GM12873 (cell line): ENCODE data around the gene NOL11.

Source experiments
- TF ChIP-seq, protein P1 (sequence below): IDR thresholded peaks from 2 replicates; pipeline ENCODE4 v1.5.1; 2012; ENCODE audit warnings: low read depth, mild to moderate bottlenecking, moderate library complexity, low read length, control low read depth; ENCODE audit not compliant: insufficient read depth; ENCODE audit errors: missing control alignments

The NOL11 gene

DNA sequence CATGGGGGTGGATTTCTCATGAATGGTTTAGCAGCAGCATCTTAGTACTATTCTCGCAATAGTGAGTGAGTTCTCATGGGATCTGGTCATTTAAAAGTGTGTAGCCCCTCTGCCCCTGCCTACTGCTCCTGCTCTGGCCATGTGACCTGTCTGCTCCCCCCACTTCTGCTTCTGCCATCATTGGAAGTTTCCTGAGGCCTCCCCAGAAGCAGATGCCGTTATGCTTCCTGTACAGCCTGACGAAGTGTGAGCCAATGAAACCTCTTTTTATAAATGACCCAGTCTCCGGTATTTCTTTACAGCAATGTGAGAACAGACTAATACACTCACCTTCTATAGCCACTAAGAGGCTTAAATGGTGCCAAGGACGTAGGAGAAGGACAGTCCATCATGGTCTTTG lies 51.5 kb downstream of the NOL11 start:
- TF ChIP-seq, protein P1, sequence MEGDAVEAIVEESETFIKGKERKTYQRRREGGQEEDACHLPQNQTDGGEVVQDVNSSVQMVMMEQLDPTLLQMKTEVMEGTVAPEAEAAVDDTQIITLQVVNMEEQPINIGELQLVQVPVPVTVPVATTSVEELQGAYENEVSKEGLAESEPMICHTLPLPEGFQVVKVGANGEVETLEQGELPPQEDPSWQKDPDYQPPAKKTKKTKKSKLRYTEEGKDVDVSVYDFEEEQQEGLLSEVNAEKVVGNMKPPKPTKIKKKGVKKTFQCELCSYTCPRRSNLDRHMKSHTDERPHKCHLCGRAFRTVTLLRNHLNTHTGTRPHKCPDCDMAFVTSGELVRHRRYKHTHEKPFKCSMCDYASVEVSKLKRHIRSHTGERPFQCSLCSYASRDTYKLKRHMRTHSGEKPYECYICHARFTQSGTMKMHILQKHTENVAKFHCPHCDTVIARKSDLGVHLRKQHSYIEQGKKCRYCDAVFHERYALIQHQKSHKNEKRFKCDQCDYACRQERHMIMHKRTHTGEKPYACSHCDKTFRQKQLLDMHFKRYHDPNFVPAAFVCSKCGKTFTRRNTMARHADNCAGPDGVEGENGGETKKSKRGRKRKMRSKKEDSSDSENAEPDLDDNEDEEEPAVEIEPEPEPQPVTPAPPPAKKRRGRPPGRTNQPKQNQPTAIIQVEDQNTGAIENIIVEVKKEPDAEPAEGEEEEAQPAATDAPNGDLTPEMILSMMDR: no peak

DNA sequence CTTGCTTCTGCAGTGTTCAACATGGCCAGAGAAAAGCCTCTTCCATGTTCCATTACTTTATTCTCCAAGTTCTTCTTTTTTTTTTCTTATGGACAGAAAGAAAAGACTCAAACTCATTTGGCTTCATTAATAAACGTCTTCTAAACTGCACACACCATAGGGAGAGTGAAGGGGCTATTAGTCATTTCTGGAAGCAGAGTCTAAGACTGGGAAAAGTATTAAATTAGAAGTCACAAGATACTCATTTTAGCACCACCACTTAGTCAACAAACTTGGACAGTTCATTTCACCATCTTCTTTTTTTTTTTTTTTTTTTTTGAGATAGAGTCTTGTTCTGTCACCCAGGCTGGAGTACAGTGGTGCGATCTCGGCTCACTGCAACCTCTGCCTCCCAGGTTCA lies 52.8 kb downstream of the NOL11 start:
- TF ChIP-seq, protein P1: no peak

DNA sequence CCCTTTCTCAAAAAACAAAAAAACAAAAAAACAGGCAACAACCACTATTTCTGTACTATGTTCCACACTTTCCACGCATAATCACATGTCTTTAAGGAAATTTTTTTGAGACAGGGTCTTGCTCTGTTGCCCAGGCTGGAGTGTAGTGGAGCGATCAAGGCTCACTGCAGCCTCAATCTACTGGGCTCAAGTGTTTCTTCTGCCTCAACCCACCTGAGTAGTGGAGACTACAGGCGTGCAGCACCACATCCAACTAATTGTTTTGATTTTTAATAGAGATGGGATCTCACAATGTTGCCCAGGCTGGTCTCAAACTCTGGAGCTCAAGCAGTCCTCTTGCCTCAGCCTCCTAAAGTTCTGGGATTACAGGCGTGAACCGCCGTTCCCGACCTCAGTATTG lies 54.9 kb downstream of the NOL11 start:
- TF ChIP-seq, protein P1: no peak

DNA sequence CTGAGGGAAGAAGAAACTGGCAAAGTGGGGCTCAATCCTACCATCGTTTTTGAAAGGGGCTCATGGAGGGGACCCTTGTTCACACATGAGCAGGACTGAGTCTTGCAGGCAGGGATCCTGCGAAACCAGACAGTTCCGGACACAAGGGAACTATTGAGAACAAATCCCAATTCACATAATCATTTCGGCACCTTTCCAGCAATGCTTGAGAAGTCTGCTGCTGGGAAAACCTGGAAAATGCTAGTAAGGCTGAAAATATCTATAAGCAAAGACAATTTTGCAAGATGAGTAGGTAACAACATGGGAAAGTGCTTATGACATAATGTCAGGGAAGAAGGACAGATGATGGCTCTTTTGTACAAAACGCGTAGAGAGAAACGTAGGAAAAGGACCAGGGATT lies 55.5 kb downstream of the NOL11 start:
- TF ChIP-seq, protein P1: no peak

- TF ChIP-seq, protein P1: peak; percentile 60
Observed at GRCh38 chr17:67779098-67779672, 61.4 kb downstream of the NOL11 start.

- TF ChIP-seq, protein P1: no peak
Observed at GRCh38 chr17:67784364-67785121, 66.8 kb downstream of the NOL11 start.

- TF ChIP-seq, protein P1: no peak
Observed at GRCh38 chr17:67785122-67785477, 67.4 kb downstream of the NOL11 start.
